HCT116 (cell line): Measurements from ENCODE around the gene XRCC2. TPM values are rescaled to one million over a fixed set of nuclear protein-coding genes. Genes with fewer than 3 reads are reported as not detected.

Experiments
- ATAC-seq: fragments of 200-7000 bp; cut with Tn5 transposase; 2 replicates; pipeline ENCODE4 v1.9.1; 2020; ENCODE audit warnings: mild to moderate bottlenecking, moderate library complexity
- BruUV-seq: library from RNA; stranded (reverse); fragments of 400-500 nt; replicated peaks from 2 replicates; lab custom pipeline; 2021; lab: Mats Ljungman, UMichigan
- CTCF ChIA-PET: fragments of 300-600 bp; sonication (Branson Sonifier 250); formaldehyde crosslinking; loops from one replicate; lab custom pipeline; 2021; ENCODE audit warnings: antibody characterized with exemption; lab: Charles Lee
- POLR2A ChIA-PET: fragments of 300-600, 350-600 bp; sonication (Branson Sonifier 250); formaldehyde crosslinking; loops from one replicate; lab custom pipeline; 2021; ENCODE audit warnings: antibody characterized with exemption; lab: Charles Lee
- RAD21 ChIA-PET, 2 experiments: fragments of 300-600 bp; sonication (Branson Sonifier 250); formaldehyde crosslinking; loops; one replicate each; lab custom pipeline; 2023; ENCODE audit warnings: low total read pairs in 2 of 2; ENCODE audit not compliant: uncharacterized antibody in 2 of 2, unreplicated experiment in 2 of 2, low non-redundant PET in 1 of 2; lab: Charles Lee
- DNase-seq: peaks from one replicate; pipeline ENCODE4 v3.0.0-alpha.2; 2010; ENCODE audit warnings: low read depth, low spot score
- H2AFZ ChIP-seq: fragments of 200-600 bp; shearing (Covaris generic), sonication (generic); 2 replicates; pipeline ENCODE4 v1.6.1; 2017; ENCODE audit warnings: low read depth, mixed run types, mixed read lengths, antibody characterized with exemption, low read length; ENCODE audit not compliant: poor library complexity, severe bottlenecking
- H3K27ac ChIP-seq: 2 replicates; pipeline ENCODE4 v1.5.1; 2012; ENCODE audit warnings: low read depth, low read length
- H3K27me3 ChIP-seq: fragments of 200-600 bp; sonication (generic); 2 replicates; pipeline ENCODE4 v1.6.1; 2016; ENCODE audit warnings: mixed run types, low read length, mixed read lengths; ENCODE audit not compliant: insufficient read depth
- H3K36me3 ChIP-seq, 2 experiments: fragments of 200-500 bp in 1 of 2; fragments of 200-600 bp in 1 of 2; sonication (Bioruptor generic) in 1 of 2; sonication (generic) in 1 of 2; 2 replicates each; pipeline versions ENCODE4 v1.5.1 to v1.6.1; 2014 to 2016; ENCODE audit warnings: low read length in 2 of 2, inconsistent platforms in 1 of 2, mixed read lengths in 1 of 2, mixed run types in 1 of 2; ENCODE audit not compliant: insufficient read depth in 2 of 2, control insufficient read depth in 1 of 2
- H3K4me1 ChIP-seq, 2 experiments: fragments of 200-600 bp in 1 of 2; sonication (generic) in 1 of 2; 2 replicates each; pipeline versions ENCODE4 v1.5.1 to v1.6.1; 2012 to 2017; ENCODE audit warnings: low read length in 2 of 2, inconsistent platforms in 1 of 2, mild to moderate bottlenecking in 1 of 2, mixed read lengths in 1 of 2, mixed run types in 1 of 2, moderate library complexity in 1 of 2; ENCODE audit not compliant: insufficient read depth in 2 of 2, control insufficient read depth in 1 of 2
- H3K4me2 ChIP-seq: fragments of 200-600 bp; sonication (generic); 2 replicates; pipeline ENCODE4 v1.6.1; 2017; ENCODE audit warnings: mixed run types, low read length, mixed read lengths
- H3K4me3 ChIP-seq, 2 experiments: fragments of 200-600 bp in 1 of 2; sonication (generic) in 1 of 2; replicated peaks in 1 of 2; 2 replicates each; pipeline ENCODE4 v1.5.1; 2011 to 2016; ENCODE audit warnings: low read length in 2 of 2, control low read depth in 1 of 2, low read depth in 1 of 2, mild to moderate bottlenecking in 1 of 2, mixed read lengths in 1 of 2, mixed run types in 1 of 2
- H3K79me2 ChIP-seq: fragments of 200-600 bp; sonication (generic); 2 replicates; pipeline ENCODE4 v1.6.1; 2017; ENCODE audit warnings: mild to moderate bottlenecking, mixed run types, low read length, moderate library complexity, mixed read lengths; ENCODE audit not compliant: insufficient read depth
- H3K9ac ChIP-seq: fragments of 200-600 bp; sonication (generic); 2 replicates; pipeline ENCODE4 v1.6.1; 2016; ENCODE audit warnings: low read length, mixed read lengths
- H3K9me2 ChIP-seq: fragments of 200-600 bp; sonication (generic), shearing (Covaris generic); 2 replicates; pipeline ENCODE4 v1.6.1; 2017; ENCODE audit warnings: mixed run types, mild to moderate bottlenecking, moderate library complexity; ENCODE audit not compliant: insufficient read depth
- H3K9me3 ChIP-seq, 2 experiments: fragments of 200-500 bp in 1 of 2; fragments of 200-600 bp in 1 of 2; sonication (Bioruptor generic) in 1 of 2; sonication (generic) in 1 of 2; 2 replicates each; pipeline ENCODE4 v1.6.1; 2014 to 2017; ENCODE audit warnings: low read length in 2 of 2, mixed read lengths in 2 of 2, inconsistent platforms in 1 of 2, low read depth in 1 of 2, mild to moderate bottlenecking in 1 of 2, mixed run types in 1 of 2, moderate library complexity in 1 of 2; ENCODE audit not compliant: control insufficient read depth in 1 of 2, insufficient read depth in 1 of 2
- H4K20me1 ChIP-seq: fragments of 200-600 bp; sonication (generic), shearing (Covaris generic); 2 replicates; pipeline ENCODE4 v1.6.1; 2017; ENCODE audit warnings: mixed run types, mild to moderate bottlenecking, moderate library complexity; ENCODE audit not compliant: insufficient read depth
- ATF3 ChIP-seq: IDR thresholded peaks from 2 replicates; pipeline ENCODE4 v1.6.1; 2012
- CBX3 ChIP-seq: IDR thresholded peaks from 2 replicates; pipeline ENCODE4 v1.6.1; 2012; ENCODE audit warnings: low read depth
- CTCF ChIP-seq, 3 experiments: fragments of 200-600 bp in 1 of 3; sonication (generic) in 1 of 3; IDR thresholded peaks in 2 of 3; conservative IDR thresholded peaks in 1 of 3; 2 replicates each; pipeline ENCODE4 v1.5.1; 2012 to 2017; ENCODE audit warnings: low read depth in 2 of 3, low read length in 2 of 3, antibody characterized with exemption in 1 of 3, borderline replicate concordance in 1 of 3, control low read depth in 1 of 3, mild to moderate bottlenecking in 1 of 3, mixed read lengths in 1 of 3, mixed run types in 1 of 3, moderate library complexity in 1 of 3; ENCODE audit not compliant: insufficient read depth in 1 of 3
- EGR1 ChIP-seq: IDR thresholded peaks from 2 replicates; pipeline ENCODE4 v1.6.1; 2012; ENCODE audit warnings: low read depth
- ELF1 ChIP-seq: IDR thresholded peaks from 2 replicates; pipeline ENCODE4 v1.6.1; 2012; ENCODE audit warnings: low read depth, borderline replicate concordance
- EZH2 ChIP-seq: fragments of 200-600 bp; sonication (generic); IDR thresholded peaks from 2 replicates; pipeline ENCODE4 v1.6.1; 2017; ENCODE audit warnings: antibody characterized with exemption, mixed run types
- EZH2phosphoT487 ChIP-seq: fragments of 200-600 bp; IDR thresholded peaks from 2 replicates; pipeline ENCODE4 v1.6.1; 2018; ENCODE audit warnings: antibody characterized with exemption, borderline replicate concordance
- MAX ChIP-seq: IDR thresholded peaks from 2 replicates; pipeline ENCODE4 v1.6.1; 2012
- POLR2A ChIP-seq: IDR thresholded peaks from 2 replicates; pipeline ENCODE4 v1.7.0; 2011; ENCODE audit warnings: borderline replicate concordance; ENCODE audit not compliant: insufficient read depth, insufficient read length; ENCODE audit errors: extremely low read depth
- REST ChIP-seq: IDR thresholded peaks from 2 replicates; pipeline ENCODE4 v1.6.1; 2012; ENCODE audit warnings: low read depth
- SIN3A ChIP-seq: IDR thresholded peaks from 2 replicates; pipeline ENCODE4 v1.6.1; 2012; ENCODE audit warnings: low read depth
- SRF ChIP-seq: IDR thresholded peaks from 2 replicates; pipeline ENCODE4 v1.6.1; 2012; ENCODE audit warnings: low read depth
- YY1 ChIP-seq: IDR thresholded peaks from 2 replicates; pipeline ENCODE4 v1.6.1; 2011; ENCODE audit warnings: low read length, low read depth, moderate library complexity, mild to moderate bottlenecking; ENCODE audit not compliant: insufficient replicate concordance; ENCODE audit errors: extremely low read depth
- intact Hi-C: fragments of 100-400 bp; cut with micrococcal nuclease; formaldehyde crosslinking; loops from 2 replicates; pipeline ENCODE4 v1.10.0; 2022
- total RNA-seq: library from RNA; stranded (reverse); gene quantifications from one replicate; pipeline ENCODE4 v1.2.1, GENCODE V29; 2021; ENCODE audit not compliant: unreplicated experiment

The XRCC2 gene
- total RNA-seq, 1 experiment from 2014 or later, result 14.8 TPM

- Histone ChIP-seq H3K4me3 (no peak overlapping the region), H3K9ac (no peak overlapping the region), H2AFZ (no peak overlapping the region), H3K4me2 (no peak overlapping the region), H3K4me1 (no peaks in the 10 kb centered on the region), H3K27ac (no peak overlapping the region), H3K79me2 (no peaks in the 10 kb centered on the region), H3K27me3 (no peaks in the 10 kb centered on the region), H3K36me3 (no peaks in the 10 kb centered on the region), H4K20me1 (no peaks in the 10 kb centered on the region), H3K9me2 (no peaks in the 10 kb centered on the region), H3K9me3 (no peaks in the 10 kb centered on the region)
- CTCF ChIA-PET, result no interaction called here
- ATAC-seq (no peak), DNase-seq (no peak)
- intact Hi-C loops, result no loop called here
- TF ChIP-seq ATF3 (no peak), SRF (no peak), YY1 (no peak), EZH2 (no peak), ELF1 (no peak), CBX3 (no peak), CTCF (IDR thresholded peaks at IDR 0.05 in 2 of 3, conservative IDR thresholded peaks at IDR 0.05 in 1 of 3; ENCODE audit: borderline replicate concordance in 1 of 3, insufficient read depth in 1 of 3, low read depth in 2 of 3, low read length in 2 of 3) (no peak), REST (no peak), EGR1 (no peak), POLR2A (no peak), SIN3A (no peak), EZH2phosphoT487 (no peak), MAX (no peak)
- POLR2A ChIA-PET, result no interaction called here
- RAD21 ChIA-PET, result no interaction called here
- no TSS peak for BruUV-seq
Observed at GRCh38 chr7:152618427-152618826, 57.5 kb downstream of the XRCC2 start.
